Upper lobe of right lung (tissue), 1 donor: Measurements from ENCODE around the gene SRGAP3. TPM values are rescaled to one million over a fixed set of nuclear protein-coding genes. Genes with fewer than 3 reads are reported as not detected.

Experiments
- ATAC-seq: fragments of 200-7000 bp; cut with Tn5 transposase; one replicate; pipeline ENCODE4 v1.9.1; 2020; ENCODE audit warnings: mild to moderate bottlenecking, moderate library complexity
- DNase-seq: peaks from one replicate; pipeline ENCODE4 v3.0.0-alpha.2; 2020
- H3K27ac ChIP-seq: fragments of 200-600 bp; one replicate; pipeline ENCODE4 v1.8.0; 2022
- H3K27me3 ChIP-seq: fragments of 200-600 bp; one replicate; pipeline ENCODE4 v1.8.0; 2022; ENCODE audit warnings: mild to moderate bottlenecking
- H3K36me3 ChIP-seq: fragments of 200-600 bp; one replicate; pipeline ENCODE4 v1.8.0; 2022
- H3K4me1 ChIP-seq: fragments of 200-600 bp; one replicate; pipeline ENCODE4 v1.8.0; 2022
- H3K4me3 ChIP-seq: fragments of 200-600 bp; one replicate; pipeline ENCODE4 v1.8.0; 2022; ENCODE audit warnings: mild to moderate bottlenecking
- H3K9me3 ChIP-seq: fragments of 200-600 bp; one replicate; pipeline ENCODE4 v1.8.0; 2022
- CTCF ChIP-seq: fragments of 200-600 bp; IDR thresholded peaks from one replicate; pipeline ENCODE4 v1.8.0; 2022; ENCODE audit warnings: antibody characterized with exemption
- intact Hi-C: fragments of 100-400 bp; cut with DNase I; formaldehyde crosslinking; loops from one replicate; pipeline ENCODE4 v1.11.0; 2022
- total RNA-seq: library from RNA; stranded (reverse); fragmentation: NEBNext Ultra II Directional; extraction: Animal tissue kit (Norgen Biotek cat#: 25700); gene quantifications from one replicate; pipeline ENCODE4 v1.2.1, GENCODE V29; 2021
- donor health status: DM: no; HTN: yes; CAD: no; lungs with severe emphysema.

The SRGAP3 gene
- total RNA-seq, 1 donor from 2014 or later = 3.2 TPM

- intact Hi-C loops = no loop called here
- Histone ChIP-seq H3K9me3 (no peaks in the 10 kb centered on the region), H3K27ac (no peak overlapping the region), H3K36me3 (no peaks in the 10 kb centered on the region), H3K27me3 (no peaks in the 10 kb centered on the region), H3K4me1 (no peaks in the 10 kb centered on the region), H3K4me3 (no peak overlapping the region)
- ATAC-seq = no peak
- DNase-seq = no peak
- TF ChIP-seq CTCF = no peak
These were observed 84.0 kb downstream of the SRGAP3 start for GRCh38 chr3:9165421-9165820.

GRCh38 chr3:9163289-9163688 lies 86.2 kb downstream of the SRGAP3 start:
- intact Hi-C loops = no loop called here
- Histone ChIP-seq H3K9me3 (no peaks in the 10 kb centered on the region), H3K4me1 (no peaks in the 10 kb centered on the region), H3K27ac (no peak overlapping the region), H3K36me3 (no peaks in the 10 kb centered on the region), H3K27me3 (no peaks in the 10 kb centered on the region), H3K4me3 (no peak overlapping the region)
- DNase-seq (no peak), ATAC-seq (no peak)
- no peak for TF ChIP-seq CTCF

- Histone ChIP-seq H3K36me3 (no peaks in the 10 kb centered on the region), H3K9me3 (no peaks in the 10 kb centered on the region), H3K27ac (no peak overlapping the region), H3K4me1 (no peaks in the 10 kb centered on the region), H3K27me3 (no peaks in the 10 kb centered on the region), H3K4me3 (no peak overlapping the region)
- intact Hi-C loops = no loop called here
- no peak for DNase-seq
- ATAC-seq = no peak
- no peak for TF ChIP-seq CTCF
These were observed 87.6 kb downstream of the SRGAP3 start for GRCh38 chr3:9161811-9162210.

- no peak overlapping the region for H3K4me3 ChIP-seq
- no peak overlapping the region for H3K27ac ChIP-seq
- no peaks in the 10 kb centered on the region for H3K4me1 ChIP-seq
- no peaks in the 10 kb centered on the region for H3K9me3 ChIP-seq
- H3K27me3 ChIP-seq = no peaks in the 10 kb centered on the region
- DNase-seq (no peak), ATAC-seq (no peak)
- intact Hi-C loops = no loop called here
- no peak for TF ChIP-seq CTCF
- H3K36me3 ChIP-seq = no peaks in the 10 kb centered on the region
These were observed 88.1 kb downstream of the SRGAP3 start for GRCh38 chr3:9161298-9161697.

- H3K4me1 ChIP-seq = no peaks in the 10 kb centered on the region
- DNase-seq (no peak), ATAC-seq (no peak)
- no peaks in the 10 kb centered on the region for H3K27me3 ChIP-seq
- H3K27ac ChIP-seq = no peak overlapping the region
- intact Hi-C loops = no loop called here
- no peaks in the 10 kb centered on the region for H3K9me3 ChIP-seq
- H3K4me3 ChIP-seq = no peak overlapping the region
- no peak for TF ChIP-seq CTCF
- H3K36me3 ChIP-seq = no peaks in the 10 kb centered on the region
These were observed 90.4 kb downstream of the SRGAP3 start for GRCh38 chr3:9158865-9159630.
